Sigmoid colon (tissue), 4 donors: ENCODE results near the gene SLAMF1.
"Not testable (repeated sequence)": the region's sequence is repeated elsewhere in the genome, so short reads cannot be mapped to it uniquely, and the experiment has no call there.

Experiments used
- EP300 ChIP-seq, 4 donors: sonication (generic); formaldehyde crosslinking; IDR thresholded peaks; one replicate each; pipeline ENCODE4 v1.6.1; 2017; ENCODE audit warnings: antibody characterized with exemption in 4 of 4
- POLR2A ChIP-seq, 2 donors: fragments of 450-650 bp; IDR thresholded peaks; one replicate each; pipeline ENCODE4 v1.6.1; 2016; ENCODE audit warnings: antibody characterized with exemption in 2 of 2, mild to moderate bottlenecking in 2 of 2, moderate library complexity in 2 of 2
- POLR2AphosphoS5 ChIP-seq, 4 donors: sonication (generic); formaldehyde crosslinking; IDR thresholded peaks; one replicate each; pipeline ENCODE4 v1.6.1; 2017; ENCODE audit warnings: antibody characterized with exemption in 4 of 4
- TF ChIP-seq, protein P1 (sequence below), 4 experiments: fragments of 450-650 bp in 3 of 4; fragments of 200-600 bp in 1 of 4; IDR thresholded peaks; one replicate each; pipeline ENCODE4 v1.5.1; 2016 to 2019; ENCODE audit warnings: antibody characterized with exemption in 4 of 4, mild to moderate bottlenecking in 3 of 4, moderate library complexity in 2 of 4

DNA sequence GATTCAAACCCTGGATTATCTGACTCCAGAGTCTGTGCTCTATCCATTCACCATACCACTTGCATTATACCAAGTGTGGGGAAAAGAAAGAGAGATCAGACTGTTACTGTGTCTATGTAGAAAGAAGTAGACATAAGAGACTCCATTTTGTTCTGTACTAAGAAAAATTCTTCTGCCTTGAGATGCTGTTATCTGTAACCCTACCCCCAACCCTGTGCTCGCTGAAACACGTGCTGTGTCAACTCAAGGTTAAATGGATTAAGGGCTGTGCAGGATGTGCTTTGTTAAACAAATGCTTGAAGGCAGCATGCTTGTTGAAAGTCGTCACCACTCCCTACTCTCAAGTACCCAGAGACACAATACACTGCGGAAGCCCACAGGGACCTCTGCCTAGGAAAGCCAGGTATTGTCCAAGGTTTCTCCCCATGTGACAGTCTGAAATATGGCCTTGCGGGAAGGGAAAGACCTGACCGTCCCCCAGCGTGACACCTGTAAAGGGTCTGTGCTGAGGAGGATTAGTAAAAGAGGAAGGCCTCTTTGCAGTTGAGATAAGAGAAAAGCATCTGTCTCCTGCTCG, 5.3 kb upstream of the SLAMF1 start:
- not testable (repeated sequence) for TF ChIP-seq EP300, POLR2A, POLR2AphosphoS5 (IDR thresholded peaks at IDR 0.05)
- TF ChIP-seq, protein P1, sequence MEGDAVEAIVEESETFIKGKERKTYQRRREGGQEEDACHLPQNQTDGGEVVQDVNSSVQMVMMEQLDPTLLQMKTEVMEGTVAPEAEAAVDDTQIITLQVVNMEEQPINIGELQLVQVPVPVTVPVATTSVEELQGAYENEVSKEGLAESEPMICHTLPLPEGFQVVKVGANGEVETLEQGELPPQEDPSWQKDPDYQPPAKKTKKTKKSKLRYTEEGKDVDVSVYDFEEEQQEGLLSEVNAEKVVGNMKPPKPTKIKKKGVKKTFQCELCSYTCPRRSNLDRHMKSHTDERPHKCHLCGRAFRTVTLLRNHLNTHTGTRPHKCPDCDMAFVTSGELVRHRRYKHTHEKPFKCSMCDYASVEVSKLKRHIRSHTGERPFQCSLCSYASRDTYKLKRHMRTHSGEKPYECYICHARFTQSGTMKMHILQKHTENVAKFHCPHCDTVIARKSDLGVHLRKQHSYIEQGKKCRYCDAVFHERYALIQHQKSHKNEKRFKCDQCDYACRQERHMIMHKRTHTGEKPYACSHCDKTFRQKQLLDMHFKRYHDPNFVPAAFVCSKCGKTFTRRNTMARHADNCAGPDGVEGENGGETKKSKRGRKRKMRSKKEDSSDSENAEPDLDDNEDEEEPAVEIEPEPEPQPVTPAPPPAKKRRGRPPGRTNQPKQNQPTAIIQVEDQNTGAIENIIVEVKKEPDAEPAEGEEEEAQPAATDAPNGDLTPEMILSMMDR (IDR thresholded peaks at IDR 0.05) = not testable (repeated sequence)
